OCI-LY1 (cell line): ENCODE data around the gene FGF3.

Source experiments
- H2AFZ ChIP-seq: fragments of 200-600 bp; sonication (generic), shearing (Covaris generic); 2 replicates; pipeline ENCODE4 v1.6.0; 2014; ENCODE audit warnings: antibody characterized with exemption, mild to moderate bottlenecking, low read length
- H3F3A ChIP-seq: fragments of 200-600 bp; sonication (generic), shearing (Covaris generic); 2 replicates; pipeline ENCODE4 v1.6.0; 2014; ENCODE audit warnings: mild to moderate bottlenecking, antibody characterized with exemption, low read length, moderate library complexity; ENCODE audit not compliant: insufficient read depth
- H3K27ac ChIP-seq: fragments of 200-600 bp; sonication (generic); 2 replicates; pipeline ENCODE4 v1.5.1; 2014; ENCODE audit warnings: low read length, mixed run types, mild to moderate bottlenecking, low read depth; ENCODE audit not compliant: poor library complexity, severe bottlenecking
- H3K27me3 ChIP-seq: fragments of 200-600 bp; sonication (generic); 2 replicates; pipeline ENCODE4 v1.6.0; 2014; ENCODE audit warnings: antibody characterized with exemption, mild to moderate bottlenecking, low read length, moderate library complexity; ENCODE audit not compliant: insufficient read depth
- H3K36me3 ChIP-seq: fragments of 200-600 bp; sonication (generic); 2 replicates; pipeline ENCODE4 v1.6.1; 2014; ENCODE audit warnings: mild to moderate bottlenecking, antibody characterized with exemption, low read length, moderate library complexity, mixed read lengths; ENCODE audit not compliant: insufficient read depth
- H3K4me1 ChIP-seq: fragments of 200-600 bp; sonication (generic); 2 replicates; pipeline ENCODE4 v1.5.1; 2014; ENCODE audit warnings: mild to moderate bottlenecking, low read length, moderate library complexity; ENCODE audit not compliant: insufficient read depth, severe bottlenecking
- H3K4me2 ChIP-seq: fragments of 200-600 bp; sonication (generic), shearing (Covaris generic); 2 replicates; pipeline ENCODE4 v1.6.1; 2014; ENCODE audit warnings: low read length
- H3K4me3 ChIP-seq: fragments of 200-600 bp; sonication (generic); 2 replicates; pipeline ENCODE4 v1.5.1; 2014; ENCODE audit warnings: low read length, low read depth, mild to moderate bottlenecking, mixed read lengths; ENCODE audit not compliant: poor library complexity, severe bottlenecking
- H3K79me2 ChIP-seq: fragments of 200-600 bp; shearing (Covaris generic); 2 replicates; pipeline ENCODE4 v1.6.1; 2016; ENCODE audit warnings: mixed run types, low read length, mixed read lengths; ENCODE audit not compliant: insufficient read depth
- H3K9ac ChIP-seq: fragments of 200-600 bp; sonication (generic), shearing (Covaris generic); 2 replicates; pipeline ENCODE4 v1.6.1; 2014; ENCODE audit warnings: mild to moderate bottlenecking, low read length, mixed read lengths
- H3K9me2 ChIP-seq: fragments of 200-600 bp; sonication (generic), shearing (Covaris generic); 2 replicates; pipeline ENCODE4 v1.6.1; 2014; ENCODE audit warnings: low read depth, mild to moderate bottlenecking, low read length, mixed read lengths
- H3K9me3 ChIP-seq: fragments of 200-600 bp; shearing (Covaris generic); 2 replicates; pipeline ENCODE4 v1.6.1; 2014; ENCODE audit warnings: low read length, mixed read lengths
- H4K20me1 ChIP-seq: fragments of 200-600 bp; sonication (generic), shearing (Covaris generic); 2 replicates; pipeline ENCODE4 v1.6.0; 2016; ENCODE audit warnings: mild to moderate bottlenecking, low read length; ENCODE audit not compliant: insufficient read depth
- EZH2 ChIP-seq: fragments of 200-600 bp; sonication (generic), shearing (Covaris generic); IDR thresholded peaks from 2 replicates; pipeline ENCODE4 v1.8.0; 2017; ENCODE audit warnings: borderline replicate concordance, mixed run types, mild to moderate bottlenecking, antibody characterized with exemption, low read length, moderate library complexity, mixed read lengths
- TF ChIP-seq, protein P1 (sequence below): fragments of 200-600 bp; sonication (generic), shearing (Covaris generic); IDR thresholded peaks from 2 replicates; pipeline ENCODE4 v1.5.1; 2017; ENCODE audit warnings: mild to moderate bottlenecking, antibody characterized with exemption, low read length, moderate library complexity, mixed read lengths

The FGF3 gene

DNA sequence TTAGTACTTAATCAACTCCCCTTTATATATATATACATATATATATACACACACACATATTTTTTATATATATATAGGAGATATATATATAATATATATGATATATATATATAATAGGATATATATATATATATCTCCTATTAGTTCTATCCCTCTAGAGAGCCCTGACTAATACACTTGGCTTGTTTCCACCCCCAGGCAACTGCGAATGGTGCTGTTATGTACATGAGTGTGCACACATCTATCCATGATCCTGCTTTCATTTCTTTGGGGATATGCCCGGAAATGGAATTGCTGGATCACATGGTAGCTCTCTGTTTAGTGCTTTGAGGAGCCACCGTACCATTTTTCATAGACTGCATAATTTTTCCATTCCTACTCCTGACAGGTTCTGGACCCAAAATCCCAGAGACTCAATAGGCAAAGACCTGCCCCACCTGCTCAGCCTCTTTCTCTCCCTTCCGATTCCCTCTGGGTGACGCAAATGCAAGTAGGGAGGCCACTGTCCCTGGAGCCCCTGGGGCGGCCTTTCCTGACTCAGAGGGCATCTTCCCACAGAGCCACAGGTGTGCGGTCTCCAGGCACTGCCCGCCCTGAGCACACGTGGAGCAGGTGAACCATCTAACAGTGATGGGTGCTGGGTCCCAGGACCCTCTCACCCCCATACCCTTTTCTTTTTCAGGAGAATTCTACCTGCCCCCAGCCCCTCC, 12.0 kb downstream of the FGF3 start:
- Histone ChIP-seq H4K20me1 (no peaks in the 10 kb centered on the region), H3K79me2 (no peaks in the 10 kb centered on the region), H3K4me3 (no peak overlapping the region), H3K4me1 (no peaks in the 10 kb centered on the region), H3K27ac (no peak overlapping the region), H2AFZ (no peak overlapping the region), H3K36me3 (no peaks in the 10 kb centered on the region), H3K4me2 (no peak overlapping the region), H3F3A (no peaks in the 10 kb centered on the region), H3K9ac (no peak overlapping the region), H3K9me2 (no peaks in the 10 kb centered on the region), H3K9me3 (no peaks in the 10 kb centered on the region), H3K27me3 (peaks cover 9% of the 10 kb centered on the region; the same call in 1 of the 2 replicates)
- no peak for TF ChIP-seq EZH2
- TF ChIP-seq, protein P1, sequence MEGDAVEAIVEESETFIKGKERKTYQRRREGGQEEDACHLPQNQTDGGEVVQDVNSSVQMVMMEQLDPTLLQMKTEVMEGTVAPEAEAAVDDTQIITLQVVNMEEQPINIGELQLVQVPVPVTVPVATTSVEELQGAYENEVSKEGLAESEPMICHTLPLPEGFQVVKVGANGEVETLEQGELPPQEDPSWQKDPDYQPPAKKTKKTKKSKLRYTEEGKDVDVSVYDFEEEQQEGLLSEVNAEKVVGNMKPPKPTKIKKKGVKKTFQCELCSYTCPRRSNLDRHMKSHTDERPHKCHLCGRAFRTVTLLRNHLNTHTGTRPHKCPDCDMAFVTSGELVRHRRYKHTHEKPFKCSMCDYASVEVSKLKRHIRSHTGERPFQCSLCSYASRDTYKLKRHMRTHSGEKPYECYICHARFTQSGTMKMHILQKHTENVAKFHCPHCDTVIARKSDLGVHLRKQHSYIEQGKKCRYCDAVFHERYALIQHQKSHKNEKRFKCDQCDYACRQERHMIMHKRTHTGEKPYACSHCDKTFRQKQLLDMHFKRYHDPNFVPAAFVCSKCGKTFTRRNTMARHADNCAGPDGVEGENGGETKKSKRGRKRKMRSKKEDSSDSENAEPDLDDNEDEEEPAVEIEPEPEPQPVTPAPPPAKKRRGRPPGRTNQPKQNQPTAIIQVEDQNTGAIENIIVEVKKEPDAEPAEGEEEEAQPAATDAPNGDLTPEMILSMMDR: no peak

DNA sequence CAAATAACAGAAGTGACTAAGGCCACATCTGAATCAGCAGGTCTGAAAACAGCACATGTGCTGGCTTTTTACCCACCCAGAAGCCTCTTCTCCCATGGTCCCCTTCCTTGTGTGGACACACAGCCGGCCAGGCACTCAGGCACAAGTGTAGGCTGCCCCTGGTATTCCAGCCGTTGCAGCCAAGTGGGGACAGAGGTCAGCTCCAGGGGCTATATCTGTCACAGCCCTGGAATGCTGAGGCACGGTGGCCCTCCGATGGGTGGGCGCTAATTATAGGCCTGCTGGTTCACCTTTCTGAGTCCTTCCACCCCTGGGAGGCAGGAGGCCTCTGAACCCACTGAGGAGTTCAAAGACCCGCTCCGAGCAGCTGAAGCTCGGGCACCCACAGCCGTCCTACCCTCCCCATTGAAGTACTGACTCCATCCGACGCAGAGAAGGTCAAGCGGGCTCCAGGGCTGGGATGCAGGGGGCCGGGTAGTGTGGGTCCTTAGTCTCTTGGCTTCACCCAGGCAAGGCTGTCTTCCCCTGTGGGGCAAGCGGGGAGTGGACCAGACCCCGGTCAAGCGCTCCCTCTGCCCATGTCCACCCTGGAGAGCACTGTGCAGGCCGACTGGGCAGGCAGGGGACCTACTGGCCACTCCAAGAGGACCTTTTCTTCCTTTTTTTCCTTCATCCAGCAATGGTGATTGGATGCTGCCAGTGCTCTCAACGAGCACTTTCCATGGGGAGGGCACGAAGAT, 14.3 kb downstream of the FGF3 start:
- H3K27me3 ChIP-seq: peaks cover 9% of the 10 kb centered on the region; the same call in 1 of the 2 replicates
- no peak overlapping the region for H3K4me3 ChIP-seq
- no peaks in the 10 kb centered on the region for H4K20me1 ChIP-seq
- H3K4me1 ChIP-seq: no peaks in the 10 kb centered on the region
- H3K27ac ChIP-seq: no peak overlapping the region
- TF ChIP-seq EZH2: no peak
- TF ChIP-seq, protein P1: no peak
- H2AFZ ChIP-seq: no peak overlapping the region
- H3K9me2 ChIP-seq: no peaks in the 10 kb centered on the region
- H3K4me2 ChIP-seq: no peak overlapping the region
- H3K36me3 ChIP-seq: no peaks in the 10 kb centered on the region
- no peaks in the 10 kb centered on the region for H3K79me2 ChIP-seq
- H3K9ac ChIP-seq: no peak overlapping the region
- no peaks in the 10 kb centered on the region for H3F3A ChIP-seq
- H3K9me3 ChIP-seq: no peaks in the 10 kb centered on the region

DNA sequence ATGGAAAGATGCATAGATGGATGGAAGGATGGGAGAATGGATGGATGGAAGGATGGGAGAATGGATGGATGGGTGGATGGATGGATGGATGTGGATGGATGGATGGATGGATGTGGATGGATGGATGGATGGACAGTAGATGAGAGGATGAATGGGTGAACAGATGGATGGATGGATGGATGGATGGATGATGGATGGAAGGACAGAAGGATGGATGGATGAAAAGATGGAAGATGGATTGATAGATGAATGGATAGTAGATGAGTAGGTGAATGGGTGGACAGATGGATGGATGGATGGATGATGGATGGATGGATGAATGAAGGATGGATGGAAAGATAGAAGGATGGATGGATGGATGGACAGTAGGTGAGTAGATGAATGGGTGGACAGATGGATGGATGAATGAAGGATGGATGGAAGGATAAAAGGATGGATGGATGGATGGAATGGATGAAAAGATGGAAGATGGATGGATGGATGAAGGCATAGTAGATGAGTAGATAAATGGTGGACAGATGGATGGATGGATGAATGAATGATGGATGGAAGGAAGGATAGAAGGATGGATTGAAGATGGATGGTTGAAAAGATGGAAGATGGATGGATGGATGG, 15.5 kb downstream of the FGF3 start:
- Histone ChIP-seq H3K36me3 (no peaks in the 10 kb centered on the region), H3F3A (no peaks in the 10 kb centered on the region), H3K27me3 (peaks cover 9% of the 10 kb centered on the region; the same call in 1 of the 2 replicates), H3K4me2 (no peak overlapping the region), H3K79me2 (no peaks in the 10 kb centered on the region), H3K9me2 (no peaks in the 10 kb centered on the region), H2AFZ (no peak overlapping the region), H3K27ac (no peak overlapping the region), H3K9ac (no peak overlapping the region), H3K9me3 (no peaks in the 10 kb centered on the region), H3K4me1 (no peaks in the 10 kb centered on the region), H3K4me3 (no peak overlapping the region), H4K20me1 (no peaks in the 10 kb centered on the region)
- no peak for TF ChIP-seq EZH2
- TF ChIP-seq, protein P1: no peak
